A549 treated with DMSO at 1 μM for 4 hours (cell line): Measurements from ENCODE around the gene PLK1. TPM values are rescaled to one million over a fixed set of nuclear protein-coding genes. Genes with fewer than 3 reads are reported as not detected.

Source experiments
- total RNA-seq: library from RNA; stranded (reverse); fragments of 200-300 nt; extraction: Qiagen RNA extraction; gene quantifications from 5 replicates; pipeline ENCODE4 v1.2.3, GENCODE V29; 2022; ENCODE audit warnings: low read depth

PLK1 gene
- total RNA-seq = 150 to 180 TPM (median 164 TPM) in 5 replicates

GRCh38 chr16:23678430-23679273, at the start of gene PLK1:
PLK1 (plus strand) TSS chr16:23678889; CDS start chr16:23678933, 44 bp downstream.

GRCh38 chr16:23640931-23641765, 37.5 kb upstream of the PLK1 start, which contains the start of the genes DCTN5 and PALB2:
DCTN5 (plus strand) TSS chr16:23641466; CDS start chr16:23641543, 77 bp downstream.
PALB2 (minus strand) TSS chr16:23641310; CDS start chr16:23641157, 153 bp downstream.

GRCh38 chr16:23712976-23713375, 34.3 kb downstream of the PLK1 start, which contains the start of gene ERN2:
ERN2 (minus strand) TSS chr16:23713222; CDS start chr16:23713187, 35 bp downstream.

Other genes with a start within 250 kb of the PLK1 start
- 14.7 to 18.6 TPM (median 17.8 TPM) in 5 replicates for gene COG7, start 225.7 kb upstream of the PLK1 start, total RNA-seq
- gene GGA2, start 168.4 kb upstream of the PLK1 start, total RNA-seq = 30.8 to 35.3 TPM (median 33.6 TPM) in 5 replicates
- 22.5 to 36.8 TPM (median 34.5 TPM) in 5 replicates for gene EARS2, start 121.5 kb upstream of the PLK1 start, total RNA-seq
- gene UBFD1, start 121.2 kb upstream of the PLK1 start, total RNA-seq = 38.3 to 59.3 TPM (median 56.7 TPM) in 5 replicates
- 156 to 189 TPM (median 181 TPM) in 5 replicates for gene NDUFAB1, start 82.6 kb upstream of the PLK1 start, total RNA-seq
- 11.3 to 14.4 TPM (median 13.4 TPM) in 5 replicates for gene PALB2, start 37.6 kb upstream of the PLK1 start, total RNA-seq
- 67.8 to 83.8 TPM (median 76.4 TPM) in 5 replicates for gene DCTN5, start 37.4 kb upstream of the PLK1 start, total RNA-seq
- not detected in 5 replicates for gene ERN2, start 34.3 kb downstream of the PLK1 start, total RNA-seq
- gene CHP2, start 76.1 kb downstream of the PLK1 start, total RNA-seq = not detected in 5 replicates
- gene PRKCB, start 157.1 kb downstream of the PLK1 start, total RNA-seq = 0.17 to 0.50 TPM (median 0.24 TPM) in 5 replicates